HG03442 (cell line): ENCODE data around the gene ZFHX2.

Experiments used
- ATAC-seq: cut with Tn5 transposase; IDR thresholded peaks from one replicate; pipeline ENCODE4 v1.9.1; 2021; ENCODE audit warnings: mild to moderate bottlenecking, moderate library complexity; ENCODE audit not compliant: unreplicated experiment

ZFHX2 gene

DNA sequence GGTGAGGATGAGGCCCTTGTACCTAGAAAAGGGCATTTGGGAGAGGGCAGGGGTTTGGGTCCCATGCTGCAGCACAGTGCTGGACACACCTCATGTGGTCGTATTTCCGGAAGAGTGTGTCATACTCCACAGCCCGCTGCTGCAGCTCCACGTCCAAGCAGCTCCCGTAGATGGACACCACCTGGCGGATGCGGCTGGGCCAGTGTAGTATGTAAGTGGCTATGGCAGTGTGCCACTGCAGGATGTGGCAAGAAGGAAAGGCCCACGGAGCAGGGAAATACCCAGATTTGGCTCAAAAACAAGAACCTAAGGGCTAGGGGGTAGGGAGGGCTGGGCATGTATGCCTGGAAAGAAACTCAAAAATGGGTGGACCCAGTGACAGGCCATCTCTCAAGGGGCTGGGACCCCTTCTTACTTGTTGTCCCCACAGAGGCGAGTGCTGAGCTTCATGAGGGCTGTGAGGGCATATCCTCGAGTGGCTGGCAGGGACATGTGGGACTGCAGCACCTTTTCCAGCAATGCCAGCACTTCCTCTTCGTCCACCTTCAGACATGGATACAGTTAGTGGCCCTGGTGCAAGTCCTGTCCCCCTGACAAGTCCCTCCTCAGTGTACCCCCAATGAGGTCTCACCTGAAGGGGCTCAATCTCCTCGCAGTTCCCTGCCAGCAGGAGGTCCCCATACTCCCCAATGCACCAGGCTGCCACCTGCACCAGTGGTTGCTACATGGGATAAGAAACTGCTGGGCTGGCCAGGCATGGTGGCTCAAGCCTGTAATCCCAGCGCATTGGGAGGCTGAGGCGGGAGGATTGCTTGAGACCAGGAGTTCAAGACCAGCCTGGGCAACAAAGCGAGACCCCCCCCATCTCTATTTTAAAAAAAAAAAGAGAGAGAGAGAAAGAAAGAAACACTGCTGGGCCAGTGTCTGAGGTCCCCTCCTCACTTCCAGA is 10.6 kb upstream of the ZFHX2 start:
- no peak for ATAC-seq

DNA sequence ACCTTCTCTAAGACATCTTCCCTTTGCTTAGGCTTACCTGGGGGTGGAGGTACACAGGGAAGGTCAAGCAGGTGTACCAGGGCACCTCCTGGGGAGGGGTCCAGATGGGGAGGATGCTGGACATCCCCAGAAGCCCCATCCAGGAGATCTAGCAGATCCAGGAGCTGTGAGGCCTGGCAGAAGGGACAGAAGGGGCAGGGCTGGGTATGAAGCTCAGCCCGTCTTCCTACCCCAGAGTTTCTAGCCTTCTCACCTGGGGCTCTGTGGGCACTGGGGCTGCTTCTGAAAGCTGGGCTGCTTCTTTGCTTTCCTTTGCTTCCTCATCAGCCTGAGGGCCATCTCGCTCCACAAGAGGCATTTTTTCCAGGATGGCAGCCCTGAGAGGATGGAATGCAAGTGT is 9.7 kb upstream of the ZFHX2 start:
- ATAC-seq: no peak

GRCh38 chr14:23559926-23560520 is 8.5 kb upstream of the ZFHX2 start:
- ATAC-seq: no peak

- no peak for ATAC-seq
Measured at GRCh38 chr14:23559010-23559925, 7.7 kb upstream of the ZFHX2 start.

DNA sequence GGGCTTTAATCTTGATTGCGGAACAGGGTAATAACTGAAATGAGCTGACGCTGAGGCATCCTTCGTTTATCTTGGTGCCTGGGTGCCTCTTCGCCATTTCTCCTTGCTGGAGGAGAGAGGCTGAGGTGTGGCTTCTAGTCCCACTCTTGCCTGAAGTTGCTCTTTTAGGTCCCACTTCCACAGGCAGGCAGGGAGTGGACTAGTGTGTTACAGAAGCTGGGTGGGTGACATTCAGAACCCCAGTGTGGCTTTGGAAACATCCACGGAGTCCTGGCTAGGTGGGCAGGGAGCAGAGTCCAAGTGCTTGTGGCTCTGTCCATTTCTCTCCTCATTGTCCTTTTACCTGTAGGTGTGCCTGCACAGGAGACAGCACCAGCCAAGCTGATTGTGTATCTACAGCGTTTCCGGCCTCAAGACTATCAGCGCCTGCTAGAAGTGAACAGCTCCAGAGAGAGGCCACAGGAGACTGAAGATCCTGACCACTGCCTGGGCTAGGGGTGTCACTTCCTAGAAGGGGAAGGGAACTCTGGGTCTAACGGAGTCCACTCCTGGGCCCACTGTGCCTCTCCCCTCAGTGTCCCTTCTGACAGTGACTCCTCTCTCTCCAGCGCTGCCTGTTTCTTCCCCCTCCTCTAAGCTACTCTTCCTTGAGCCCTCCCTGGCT is 6.9 kb upstream of the ZFHX2 start:
- ATAC-seq: no peak

DNA sequence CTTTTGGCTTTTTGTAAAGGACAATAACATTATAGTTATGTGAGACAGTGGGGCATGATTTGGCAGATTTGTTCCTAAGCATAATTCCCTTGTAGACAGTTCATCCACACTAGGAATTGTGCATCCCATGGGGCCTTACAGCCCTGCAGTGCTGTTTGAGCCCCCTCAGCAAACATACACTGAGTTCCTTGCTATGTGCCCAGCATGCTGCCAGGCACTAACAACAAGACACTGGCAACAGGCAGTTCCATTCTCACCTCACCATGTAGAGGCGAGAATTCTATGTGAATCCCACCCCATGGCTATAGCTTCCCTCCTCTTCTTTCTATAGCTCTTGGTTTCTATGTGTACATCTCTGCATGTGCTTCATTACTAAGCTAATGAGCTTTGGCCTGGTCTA is 6.4 kb upstream of the ZFHX2 start:
- ATAC-seq: no peak

- ATAC-seq: no peak
Measured at GRCh38 chr14:23557521-23557920, 6.0 kb upstream of the ZFHX2 start.

- no peak for ATAC-seq
Measured at GRCh38 chr14:23556700-23557440, 5.3 kb upstream of the ZFHX2 start.

DNA sequence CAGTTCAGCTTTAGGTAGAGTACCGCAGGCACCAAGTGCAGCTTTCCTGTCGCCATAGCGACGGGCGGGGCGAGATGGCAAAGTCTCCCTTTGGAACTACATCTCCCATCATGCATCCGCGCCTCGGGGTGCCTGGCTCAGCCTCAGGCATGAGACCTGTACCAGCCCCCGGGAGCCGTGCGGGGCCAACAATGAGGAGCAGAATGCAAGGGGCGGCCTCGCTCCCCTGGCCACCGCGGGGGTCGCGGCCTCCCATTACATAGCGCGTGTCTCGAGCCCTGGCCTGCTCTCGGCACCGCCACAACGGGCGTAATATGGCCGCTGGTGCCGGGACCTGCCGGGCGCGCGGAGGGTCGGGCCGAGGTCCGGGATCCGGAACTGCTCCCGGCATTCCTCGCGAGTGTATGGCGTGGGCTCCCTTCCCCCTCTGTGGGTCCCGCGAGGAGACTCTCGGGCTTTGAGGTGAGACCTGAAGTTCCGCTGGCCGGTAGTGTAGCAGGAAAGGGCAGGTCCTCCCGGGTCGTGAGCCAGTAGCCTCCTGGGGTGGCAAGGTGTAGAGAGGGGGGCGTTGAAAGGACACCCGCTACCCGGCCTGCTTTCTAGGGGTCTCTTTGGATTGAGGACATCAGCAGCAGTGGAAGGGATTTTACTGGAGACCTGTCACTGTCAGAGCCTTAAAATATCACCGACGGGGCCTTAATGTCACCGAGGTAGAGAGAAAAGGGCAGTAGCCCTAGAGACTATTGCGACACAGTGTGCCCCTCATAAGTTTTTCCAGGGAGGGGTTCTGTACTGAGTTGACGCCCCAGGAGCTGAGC is 4.5 kb upstream of the ZFHX2 start, which contains the start of gene THTPA:
TSS of gene THTPA (plus strand) at position 390 of the 818 bp plus-strand sequence. CDS start 487 bp downstream, outside the sequence.
- ATAC-seq: peak; percentile 84

GRCh38 chr14:23555533-23555881 is 3.9 kb upstream of the ZFHX2 start:
- ATAC-seq: no peak

DNA sequence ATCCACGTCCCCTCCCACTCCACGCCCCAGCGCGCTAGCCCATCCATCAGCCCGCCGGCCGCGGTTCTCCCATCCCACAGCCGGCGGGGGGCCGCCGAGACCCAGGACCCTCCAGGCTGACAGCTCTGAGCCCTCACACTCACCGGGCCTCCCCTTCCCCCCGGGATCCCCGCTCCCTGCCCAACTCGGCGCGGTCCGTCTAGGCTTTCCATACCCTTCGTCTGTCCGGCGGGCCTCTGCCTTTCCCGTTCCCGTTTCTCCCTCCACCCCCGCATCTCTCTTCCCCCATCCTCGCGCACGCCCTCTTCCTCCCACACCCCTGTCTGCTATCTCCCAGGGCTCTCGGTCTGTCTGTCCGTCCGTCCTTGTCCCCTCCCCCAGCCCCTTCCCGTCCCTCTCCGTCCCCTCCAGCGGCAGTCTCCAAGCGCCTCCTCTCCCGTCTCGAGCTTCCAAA is 726 bp downstream of the ZFHX2 start:
- no peak for ATAC-seq

DNA sequence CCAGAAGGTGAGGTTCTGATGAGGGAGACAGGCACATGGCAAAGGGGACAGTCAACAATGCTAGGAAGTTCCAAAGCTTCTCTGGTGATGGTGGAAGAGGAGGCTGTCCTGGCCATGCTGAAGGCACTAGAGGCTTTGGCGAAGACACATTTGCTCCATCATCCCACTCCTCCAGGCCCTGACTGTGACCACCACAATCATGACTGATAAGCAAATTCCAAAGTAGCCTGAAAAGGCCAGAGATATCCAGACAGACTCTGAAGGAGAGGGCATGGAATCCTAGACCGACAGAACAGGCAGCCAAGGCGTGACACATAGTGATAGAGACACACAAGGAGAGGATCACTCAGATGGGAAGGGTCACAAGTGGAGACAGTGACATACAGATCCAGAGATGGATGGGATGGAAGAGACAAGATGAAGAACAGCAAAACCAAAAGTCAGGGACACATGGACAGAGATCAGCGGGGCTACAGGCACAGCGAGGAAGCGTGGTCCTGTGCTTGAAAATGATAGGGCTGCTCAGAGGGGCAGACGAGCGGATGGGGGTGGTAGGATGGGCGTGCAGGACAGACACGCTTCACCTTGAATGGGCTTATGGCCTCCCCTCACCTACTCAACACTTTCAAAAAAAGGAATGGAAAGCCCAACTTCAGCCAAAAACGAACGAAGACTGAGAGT is 1.3 kb downstream of the ZFHX2 start:
- ATAC-seq: no peak

GRCh38 chr14:23548351-23549318 is 2.9 kb downstream of the ZFHX2 start:
- no peak for ATAC-seq

GRCh38 chr14:23547924-23548323 is 3.6 kb downstream of the ZFHX2 start:
- no peak for ATAC-seq

DNA sequence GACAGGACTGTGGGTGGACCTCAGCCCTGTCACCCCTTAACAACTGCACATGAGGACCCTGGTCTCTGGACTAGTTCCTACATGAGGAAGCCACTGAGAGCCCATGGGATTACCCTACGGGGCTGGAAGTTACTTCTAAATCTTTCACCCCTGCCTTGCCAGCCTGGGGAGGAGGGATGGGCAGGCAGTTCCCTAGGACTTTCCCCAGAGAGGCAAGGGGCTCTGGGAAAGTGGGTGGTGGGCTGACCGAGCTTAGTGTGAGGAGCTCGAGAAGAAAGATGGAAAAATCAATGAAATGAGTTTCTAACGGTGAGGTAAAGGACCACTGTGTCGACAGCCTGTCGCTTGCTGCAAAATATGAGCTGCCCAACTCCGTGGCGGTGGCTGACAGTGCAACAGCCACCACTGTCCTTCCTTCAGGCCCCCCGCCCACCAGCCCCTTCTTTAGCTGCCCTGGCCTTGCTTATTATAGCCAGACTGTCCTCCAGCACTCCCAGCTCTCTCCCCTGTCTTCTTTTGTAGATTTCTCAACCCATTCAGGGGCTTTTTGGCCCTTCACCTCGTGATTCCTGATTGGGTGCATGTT is 5.0 kb downstream of the ZFHX2 start:
- no peak for ATAC-seq

DNA sequence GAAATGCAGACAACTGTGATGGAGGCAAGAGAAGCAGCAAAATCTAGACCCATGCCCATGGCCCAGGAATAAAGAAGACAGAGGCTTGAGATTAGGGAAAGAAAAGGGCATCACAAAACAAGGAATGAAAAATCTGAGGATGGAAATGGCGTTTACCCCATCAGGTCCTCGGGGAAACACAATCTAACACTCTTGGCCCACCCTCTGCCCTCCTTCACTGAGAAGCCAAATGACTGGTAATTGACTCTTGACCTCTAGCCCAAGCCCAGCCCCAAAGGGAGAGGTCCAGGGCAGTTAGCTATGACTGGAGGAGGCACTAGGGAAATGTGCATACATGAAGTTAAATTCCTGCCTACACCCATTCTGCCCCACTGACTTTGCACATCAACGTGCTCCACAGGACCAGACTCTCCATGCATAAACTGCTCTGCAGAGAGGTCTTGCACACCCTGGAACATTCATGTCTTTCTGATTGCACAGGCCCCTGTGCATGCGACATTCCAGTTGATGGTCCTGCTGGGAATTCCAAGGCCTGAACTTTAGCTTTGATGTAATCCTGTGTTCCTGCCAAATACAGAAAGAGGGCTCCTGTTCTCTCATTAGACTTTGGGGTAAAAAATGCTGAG is 5.7 kb downstream of the ZFHX2 start:
- ATAC-seq: no peak
